Fibroblast of pulmonary artery (primary cell): Measurements from ENCODE around the gene CCDC50.

Experiments used
- DNase-seq: peaks from one replicate; pipeline ENCODE4 v3.0.0-alpha.2; 2010; ENCODE audit warnings: low read depth
- H3K4me3 ChIP-seq: replicated peaks from 2 replicates; pipeline ENCODE4 v1.5.1; 2011; ENCODE audit warnings: low read depth, mild to moderate bottlenecking, control low read depth, low read length, moderate library complexity
- TF ChIP-seq, protein P1 (sequence below): IDR thresholded peaks from 2 replicates; pipeline ENCODE4 v1.5.1; 2011; ENCODE audit warnings: mild to moderate bottlenecking, control low read depth, low read length, inconsistent platforms; ENCODE audit errors: missing control alignments

CCDC50 gene

DNA sequence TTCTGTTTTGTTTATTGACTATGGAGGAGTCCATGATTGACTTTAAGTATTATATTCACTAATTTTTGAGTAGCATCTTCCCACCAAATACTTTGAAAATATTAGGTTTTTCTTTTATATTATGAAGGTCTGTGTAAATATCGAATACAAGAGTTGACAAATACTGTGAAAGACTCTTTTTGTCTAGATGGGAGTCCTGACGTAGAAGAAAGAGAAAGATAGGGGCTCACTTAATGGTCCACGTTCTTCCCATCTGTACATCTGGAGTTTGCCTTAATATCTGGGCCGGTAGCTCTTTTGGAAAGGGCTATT, 8.9 kb downstream of the CCDC50 start:
- no peak overlapping the region for H3K4me3 ChIP-seq
- DNase-seq, result no peak
- TF ChIP-seq, protein P1, sequence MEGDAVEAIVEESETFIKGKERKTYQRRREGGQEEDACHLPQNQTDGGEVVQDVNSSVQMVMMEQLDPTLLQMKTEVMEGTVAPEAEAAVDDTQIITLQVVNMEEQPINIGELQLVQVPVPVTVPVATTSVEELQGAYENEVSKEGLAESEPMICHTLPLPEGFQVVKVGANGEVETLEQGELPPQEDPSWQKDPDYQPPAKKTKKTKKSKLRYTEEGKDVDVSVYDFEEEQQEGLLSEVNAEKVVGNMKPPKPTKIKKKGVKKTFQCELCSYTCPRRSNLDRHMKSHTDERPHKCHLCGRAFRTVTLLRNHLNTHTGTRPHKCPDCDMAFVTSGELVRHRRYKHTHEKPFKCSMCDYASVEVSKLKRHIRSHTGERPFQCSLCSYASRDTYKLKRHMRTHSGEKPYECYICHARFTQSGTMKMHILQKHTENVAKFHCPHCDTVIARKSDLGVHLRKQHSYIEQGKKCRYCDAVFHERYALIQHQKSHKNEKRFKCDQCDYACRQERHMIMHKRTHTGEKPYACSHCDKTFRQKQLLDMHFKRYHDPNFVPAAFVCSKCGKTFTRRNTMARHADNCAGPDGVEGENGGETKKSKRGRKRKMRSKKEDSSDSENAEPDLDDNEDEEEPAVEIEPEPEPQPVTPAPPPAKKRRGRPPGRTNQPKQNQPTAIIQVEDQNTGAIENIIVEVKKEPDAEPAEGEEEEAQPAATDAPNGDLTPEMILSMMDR, result no peak

GRCh38 chr3:191339316-191339917, 10.2 kb downstream of the CCDC50 start:
- H3K4me3 ChIP-seq, result no peak overlapping the region
- TF ChIP-seq, protein P1, result no peak
- no peak for DNase-seq

GRCh38 chr3:191340351-191340750, 11.2 kb downstream of the CCDC50 start:
- no peak for DNase-seq
- TF ChIP-seq, protein P1, result no peak
- H3K4me3 ChIP-seq, result no peak overlapping the region

DNA sequence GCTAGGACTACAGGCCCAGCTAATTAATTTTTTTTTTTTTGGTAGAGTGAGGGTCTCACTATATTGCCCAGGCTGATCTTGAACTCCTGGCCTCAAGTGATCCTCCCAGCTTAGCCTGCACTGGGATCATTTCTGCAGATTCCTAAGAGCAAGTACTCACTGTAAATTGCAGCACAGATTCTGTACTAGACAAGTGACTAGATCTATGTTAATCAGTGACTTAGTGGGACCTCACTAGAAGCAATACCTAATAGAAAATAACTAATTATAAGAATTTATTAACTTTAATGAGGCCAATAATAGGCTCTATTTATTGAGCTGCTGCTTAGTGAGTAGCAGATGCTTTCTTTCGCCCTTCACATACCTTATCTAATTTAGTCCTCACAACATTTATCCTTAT, 11.8 kb downstream of the CCDC50 start:
- no peak for DNase-seq
- TF ChIP-seq, protein P1, result no peak

GRCh38 chr3:191342006-191342405, 12.8 kb downstream of the CCDC50 start:
- no peak overlapping the region for H3K4me3 ChIP-seq
- no peak for DNase-seq
- TF ChIP-seq, protein P1, result no peak

More for the DNA sequence above, 11.8 kb downstream of the CCDC50 start:
- H3K4me3 ChIP-seq, result no peak overlapping the region

- H3K4me3 ChIP-seq, result no peak overlapping the region
- DNase-seq, result no peak
- TF ChIP-seq, protein P1, result no peak
These were observed 13.2 kb downstream of the CCDC50 start for GRCh38 chr3:191342411-191342810.

GRCh38 chr3:191343115-191343514, 13.9 kb downstream of the CCDC50 start:
- H3K4me3 ChIP-seq, result no peak overlapping the region
- TF ChIP-seq, protein P1, result no peak
- no peak for DNase-seq
